Activated CD4-positive, alpha-beta T cell treated with anti-CD3 and anti-CD28 coated beads for 4 hours (primary cell): Measurements from ENCODE around the gene ARF1.

Experiments used
- DNase-seq, 2 donors: peaks; one replicate each; pipeline ENCODE4 v3.0.0-alpha.2; 2020

Gene ARF1

DNA sequence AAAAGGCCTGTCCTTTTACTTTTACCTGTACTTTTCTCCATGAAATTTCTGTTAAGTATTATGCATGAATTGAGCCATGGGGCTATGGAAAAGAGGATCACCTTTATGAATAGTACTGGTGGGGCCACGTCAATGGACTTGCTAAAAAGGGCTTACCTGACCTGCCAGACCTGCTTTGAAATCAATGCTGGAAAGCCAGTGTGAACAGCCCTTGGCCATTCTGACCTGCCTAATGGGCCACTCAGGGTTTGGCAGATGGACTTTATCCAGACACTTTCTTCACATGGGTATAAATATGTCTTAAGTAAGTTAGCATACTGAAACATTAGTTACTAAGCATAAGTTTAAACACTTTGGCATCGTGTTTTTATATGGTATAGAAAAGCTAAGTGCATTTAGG, 49.3 kb downstream of the ARF1 start:
- DNase-seq = no peak

DNA sequence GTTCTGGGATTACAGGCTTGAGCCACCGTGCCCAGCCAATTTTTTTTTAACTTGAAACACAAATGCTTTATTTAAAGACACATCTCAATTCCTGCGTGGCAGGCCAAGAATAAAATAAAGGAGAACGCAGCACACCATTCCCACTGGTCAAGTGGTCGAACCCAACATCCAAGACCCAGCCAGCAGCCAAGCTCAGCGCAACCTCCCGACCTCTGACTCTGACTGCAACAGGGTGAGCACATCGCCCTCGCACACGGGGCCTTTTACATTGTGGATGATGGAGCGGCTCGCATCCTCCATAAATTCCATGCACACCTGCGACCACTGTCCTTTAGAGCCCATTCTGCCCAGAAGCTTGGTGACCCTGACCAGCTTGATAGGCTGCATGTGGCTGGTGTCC, 52.1 kb downstream of the ARF1 start:
- DNase-seq = no peak

DNA sequence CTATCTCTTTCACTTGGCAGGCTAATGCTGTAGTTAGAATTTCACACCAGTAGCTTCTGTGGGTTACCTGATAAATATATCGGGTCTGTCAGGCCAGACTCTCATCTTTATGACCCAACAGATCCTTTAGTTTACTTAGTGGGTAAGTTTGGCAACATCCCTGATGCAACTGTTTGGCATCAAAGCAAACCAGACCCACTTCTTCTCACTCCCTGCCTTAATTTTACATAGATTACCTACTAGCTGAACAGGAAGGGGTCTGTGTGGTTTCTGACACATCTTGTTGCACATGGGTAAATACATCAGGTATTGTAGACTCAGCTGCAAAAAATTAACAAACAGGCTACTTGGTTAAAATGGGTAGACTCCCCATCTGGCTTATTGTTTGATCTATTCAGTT, 54.4 kb downstream of the ARF1 start:
- DNase-seq = no peak

DNA sequence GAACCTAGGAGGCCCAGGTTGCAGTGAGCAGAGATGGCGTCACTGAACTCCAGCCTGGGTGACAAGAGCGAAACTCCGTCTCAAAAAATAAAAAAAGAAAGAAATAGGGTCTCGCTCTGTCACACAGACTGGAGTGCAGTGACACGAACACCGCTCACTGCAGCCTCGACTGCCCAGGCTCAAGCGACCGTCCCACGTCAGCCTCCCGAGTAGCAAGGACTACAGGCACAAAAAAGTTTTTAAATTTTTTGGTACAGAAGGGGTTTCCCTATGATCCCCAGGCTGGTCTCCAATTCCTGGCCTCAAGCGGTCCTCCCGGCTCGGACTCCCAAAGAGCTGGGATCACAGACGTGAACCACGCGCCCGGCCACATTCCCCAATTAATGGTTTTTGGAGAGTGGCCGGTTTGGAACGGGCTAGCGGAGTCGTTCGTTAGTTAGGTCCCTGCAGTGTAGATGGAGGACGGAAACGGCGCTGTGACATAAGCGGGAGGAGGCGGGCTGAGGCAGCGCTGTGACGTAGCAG, 57.0 kb downstream of the ARF1 start:
- DNase-seq = no peak

GRCh38 chr1:228139931-228140723, 57.6 kb downstream of the ARF1 start, which contains the start of gene GUK1:
GUK1 (plus strand) TSS chr1:228140279; CDS start chr1:228140303, 24 bp downstream.
- DNase-seq = peak; percentile 100

DNA sequence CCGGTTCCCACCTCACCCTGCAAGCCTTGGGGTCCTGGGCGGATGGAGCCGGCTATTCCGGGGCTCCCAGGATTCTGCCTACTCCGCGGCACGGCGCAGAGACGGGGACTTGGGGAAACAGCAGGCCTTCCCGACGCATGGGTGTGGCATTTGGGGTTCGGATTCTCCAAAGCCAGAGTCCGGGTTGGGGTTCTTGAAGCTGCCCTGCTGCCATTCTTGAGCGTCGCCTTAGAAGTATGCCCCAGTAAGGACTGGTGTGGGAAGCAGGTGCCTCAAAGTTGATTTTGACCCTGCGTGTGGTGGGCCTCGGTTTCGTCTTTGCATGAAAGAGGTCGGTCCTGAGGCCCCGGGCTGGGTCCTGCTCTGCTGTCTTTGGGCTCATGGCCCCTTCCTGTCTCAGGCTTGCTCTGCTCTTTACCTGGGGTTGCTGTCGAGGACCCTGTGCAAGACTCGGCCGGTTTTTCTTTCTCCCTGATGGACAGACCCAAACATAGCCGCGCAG, 58.3 kb downstream of the ARF1 start:
- no peak for DNase-seq

- peak in 1 of 2 donors; percentile 27 for DNase-seq
These were observed 58.9 kb downstream of the ARF1 start for GRCh38 chr1:228141226-228142044.

GRCh38 chr1:228142155-228142691, 59.7 kb downstream of the ARF1 start:
- DNase-seq = no peak

GRCh38 chr1:228142701-228143136, 60.2 kb downstream of the ARF1 start:
- no peak for DNase-seq

- DNase-seq = no peak
These were observed 61.1 kb downstream of the ARF1 start for GRCh38 chr1:228143480-228144192.

DNA sequence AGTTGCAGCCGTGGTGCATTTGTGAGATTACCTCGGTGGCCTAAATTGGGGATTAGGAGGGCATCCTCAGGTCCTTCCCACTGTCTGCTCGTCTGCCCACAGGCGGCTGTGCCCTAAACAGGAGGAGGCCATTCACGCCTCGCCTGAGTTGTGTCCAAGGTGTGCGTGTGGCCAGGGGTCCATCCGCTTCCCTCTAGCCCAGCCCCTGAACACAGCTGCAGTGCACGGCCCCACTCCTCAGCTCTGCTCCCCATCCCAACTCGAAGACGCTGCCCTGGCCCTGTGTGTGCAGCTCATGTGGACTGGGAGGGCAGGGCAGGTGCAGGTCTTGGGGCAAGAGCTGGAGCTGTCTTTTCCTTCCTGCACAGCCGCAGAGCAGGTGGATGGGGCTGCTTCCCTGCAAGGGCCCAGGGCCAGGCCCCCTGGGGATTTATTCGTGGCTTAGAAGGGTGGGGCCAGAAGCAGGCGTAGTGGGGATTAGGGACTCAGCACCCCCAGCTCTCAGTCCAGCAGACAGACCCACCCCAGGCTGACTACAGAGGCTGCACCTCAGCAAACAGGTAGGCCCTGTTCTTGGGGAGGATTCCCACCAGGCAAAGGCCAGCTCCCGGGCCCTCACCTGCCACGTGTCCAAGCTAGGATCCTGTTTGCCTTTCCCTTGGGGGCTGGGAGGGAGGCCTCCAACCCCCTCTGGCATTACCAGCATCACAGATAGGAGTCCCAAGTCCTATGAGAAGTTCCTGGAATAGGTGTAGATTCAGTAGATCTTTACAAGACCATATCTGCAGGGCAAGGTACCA, 61.9 kb downstream of the ARF1 start:
- no peak for DNase-seq

DNA sequence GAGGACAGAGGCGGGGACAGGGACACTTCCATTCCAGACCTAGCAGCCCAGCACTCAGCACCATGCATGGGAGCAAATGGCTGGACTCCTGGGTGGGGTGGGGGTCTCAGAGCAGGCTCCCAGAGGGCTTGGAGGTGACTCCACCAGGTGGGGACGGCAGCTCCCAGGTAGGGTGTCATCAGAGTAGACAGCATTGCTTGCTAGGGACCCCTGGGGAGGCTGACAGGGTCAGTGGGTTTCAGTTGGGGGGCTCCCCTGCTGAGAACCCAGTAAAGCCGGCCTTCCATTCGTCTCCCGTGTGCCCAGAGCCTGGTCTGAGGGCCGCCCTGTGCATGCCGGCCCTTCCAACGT, 62.5 kb downstream of the ARF1 start:
- no peak for DNase-seq

- DNase-seq = no peak
These were observed 63.2 kb downstream of the ARF1 start for GRCh38 chr1:228145463-228146416.

DNA sequence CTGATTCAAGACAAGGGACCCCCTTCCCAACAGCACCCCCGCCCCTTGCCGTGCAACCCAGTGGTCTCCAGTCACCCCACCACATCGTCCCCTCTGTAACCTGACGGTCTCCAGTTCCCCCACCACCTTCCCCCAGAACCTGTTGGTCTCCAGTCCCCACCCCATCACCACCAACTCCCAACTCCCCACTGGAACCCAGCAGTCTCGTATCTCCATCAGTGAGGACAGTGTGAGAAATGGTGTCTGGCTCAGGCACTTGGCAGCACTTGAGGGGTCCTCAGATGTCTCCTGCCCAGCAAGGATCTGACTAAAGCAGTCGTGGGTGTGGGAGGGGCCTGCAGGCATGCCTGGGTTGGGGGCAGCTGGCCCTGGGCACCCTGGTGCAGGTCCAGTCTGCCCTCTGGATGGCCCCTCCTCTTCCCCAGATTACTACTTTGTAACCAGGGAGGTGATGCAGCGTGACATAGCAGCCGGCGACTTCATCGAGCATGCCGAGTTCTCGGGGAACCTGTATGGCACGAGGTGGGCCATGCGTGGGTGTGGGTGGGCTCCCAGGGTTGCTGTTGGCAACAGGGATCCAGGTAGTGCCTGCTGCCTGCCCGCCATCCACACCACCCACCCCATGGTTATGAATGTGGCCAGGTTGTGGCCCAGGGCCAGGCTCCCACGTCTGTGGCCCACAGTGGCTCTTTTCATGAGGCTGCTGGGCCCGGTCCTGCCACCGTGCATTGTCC, 64.1 kb downstream of the ARF1 start:
- no peak for DNase-seq

DNA sequence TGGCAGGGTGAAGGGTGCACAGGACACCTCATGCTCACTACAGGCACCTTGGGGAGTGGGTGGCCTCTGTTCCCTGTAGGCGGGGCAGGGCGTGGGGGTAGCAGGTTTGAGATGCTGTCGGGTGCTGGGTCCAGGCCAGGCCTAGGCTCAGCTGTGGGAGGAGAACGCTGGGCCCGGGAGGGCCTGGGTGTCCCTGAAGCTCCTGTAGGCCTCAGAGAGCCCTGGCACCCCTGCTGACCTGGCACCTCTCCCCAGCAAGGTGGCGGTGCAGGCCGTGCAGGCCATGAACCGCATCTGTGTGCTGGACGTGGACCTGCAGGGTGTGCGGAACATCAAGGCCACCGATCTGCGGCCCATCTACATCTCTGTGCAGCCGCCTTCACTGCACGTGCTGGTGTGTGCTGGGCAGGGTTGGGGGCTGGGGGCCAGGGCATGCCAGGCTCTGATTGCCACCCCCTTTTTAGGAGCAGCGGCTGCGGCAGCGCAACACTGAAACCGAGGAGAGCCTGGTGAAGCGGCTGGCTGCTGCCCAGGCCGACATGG, 64.7 kb downstream of the ARF1 start:
- DNase-seq = no peak

DNA sequence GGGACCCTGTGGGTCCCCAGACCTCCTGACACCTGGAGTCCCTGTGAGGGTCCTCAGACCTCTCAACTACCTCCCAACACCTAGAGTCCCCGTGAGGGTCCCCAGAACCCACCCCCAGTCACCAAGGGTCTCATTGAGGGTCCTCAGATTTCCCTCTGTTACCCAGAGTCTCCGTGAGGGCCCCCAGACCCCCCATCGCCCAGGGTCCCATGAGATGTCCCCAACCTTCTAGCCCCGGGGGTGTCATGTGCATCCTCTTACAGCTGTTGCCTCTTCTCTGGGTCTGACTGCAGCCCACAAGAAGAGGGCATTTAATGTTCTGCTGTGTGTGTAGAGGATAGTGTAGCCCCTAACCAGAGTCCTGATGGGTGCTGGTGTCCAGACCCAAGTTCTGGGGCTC, 65.3 kb downstream of the ARF1 start:
- DNase-seq = no peak

- DNase-seq = no peak
These were observed 65.8 kb downstream of the ARF1 start for GRCh38 chr1:228148196-228148861.
